Lung (tissue), 12 donors: Measurements from ENCODE around the gene RNGTT. TPM values are rescaled to one million over a fixed set of nuclear protein-coding genes. Genes with fewer than 3 reads are reported as not detected.

ENCODE experiments used
- ATAC-seq: fragments of 200-7000 bp; cut with Tn5 transposase; one replicate; pipeline ENCODE4 v1.9.1; 2020; ENCODE audit warnings: moderate number of reproducible peaks; ENCODE audit not compliant: insufficient read depth, low FRiP score
- DNase-seq, 3 donors: peaks; one replicate each; pipeline ENCODE4 v3.0.0-alpha.2; 2013 to 2017
- H3K27ac ChIP-seq, 2 donors: one replicate each; pipeline ENCODE4 v1.5.1; 2013; ENCODE audit warnings: mild to moderate bottlenecking in 2 of 2, moderate library complexity in 2 of 2, control low read depth in 1 of 2, inconsistent platforms in 1 of 2, low read depth in 1 of 2, low read length in 1 of 2
- H3K27me3 ChIP-seq, 3 donors: one replicate each; pipeline ENCODE4 v1.5.1; 2013; ENCODE audit warnings: low read length in 2 of 3; ENCODE audit not compliant: control insufficient read depth in 3 of 3, insufficient read depth in 3 of 3
- H3K36me3 ChIP-seq, 4 donors: one replicate each; pipeline ENCODE4 v1.5.1; 2013; ENCODE audit warnings: low read length in 4 of 4, mild to moderate bottlenecking in 1 of 4, moderate library complexity in 1 of 4; ENCODE audit not compliant: control insufficient read depth in 4 of 4, insufficient read depth in 4 of 4
- H3K4me1 ChIP-seq, 5 donors: one replicate each; pipeline ENCODE4 v1.5.1; 2013; ENCODE audit warnings: low read length in 5 of 5, mild to moderate bottlenecking in 2 of 5, moderate library complexity in 1 of 5; ENCODE audit not compliant: control insufficient read depth in 5 of 5, insufficient read depth in 5 of 5
- H3K4me3 ChIP-seq: one replicate; pipeline ENCODE4 v1.5.1; 2013; ENCODE audit warnings: mild to moderate bottlenecking, control low read depth, moderate library complexity
- H3K9ac ChIP-seq, 2 donors: one replicate each; pipeline ENCODE4 v1.5.1; 2013; ENCODE audit warnings: low read length in 2 of 2, control low read depth in 1 of 2; ENCODE audit not compliant: insufficient read depth in 1 of 2
- H3K9me3 ChIP-seq, 4 donors: one replicate each; pipeline ENCODE4 v1.5.1; 2013; ENCODE audit warnings: low read length in 3 of 4, mild to moderate bottlenecking in 1 of 4, moderate library complexity in 1 of 4; ENCODE audit not compliant: control insufficient read depth in 4 of 4, insufficient read depth in 3 of 4
- CTCF ChIP-seq: IDR thresholded peaks from 2 replicates; pipeline ENCODE4 v1.5.1; 2012; ENCODE audit warnings: mild to moderate bottlenecking; ENCODE audit errors: control extremely low read depth, extremely low read depth
- WGBS, 2 donors: extraction: QIAGEN DNeasy Blood & Tissue Kit; methylation state at CpG; one replicate each; pipeline ENCODE4 v1.1.7; 2013; 5-methylcytosine and 5-hydroxymethylcytosine counted together
- polyA plus RNA-seq, 2 donors: library from polyadenylated mRNA; stranded (reverse); fragments of 200-250 nt; gene quantifications; one replicate each; pipeline ENCODE4 v1.2.1, GENCODE V29; 2013
- total RNA-seq, 2 donors: library from RNA; depleted of rRNA in 1 of 2; stranded (reverse); fragments of >200 nt in 1 of 2; gene quantifications; one replicate each; pipeline ENCODE4 v1.2.1, GENCODE V29; 2014 to 2021
- donor health status: control.
- donor health status: control.
- donor health status: Bipolar disorder and iron deficiency.
- donor health status: healthy.
- donor health status: DM: yes; HTN: yes; CAD: no.

The RNGTT gene
- total and polyA plus RNA-seq, 4 donors: 3.0 to 25.0 (median 9.2) TPM

GRCh38 chr6:88623531-88623930 lies 339.9 kb downstream of the RNGTT start:
- H3K4me3 ChIP-seq: no peak overlapping the region
- no peak overlapping the region for H3K9ac ChIP-seq
- DNase-seq (no peak), ATAC-seq (no peak)
- H3K9me3 ChIP-seq: no peaks in the 10 kb centered on the region
- TF ChIP-seq CTCF: no peak
- WGBS, 2 donors: 93 to 95% methylated on average over 2 of the region's 2 CpGs
- H3K4me1 ChIP-seq: no peaks in the 10 kb centered on the region
- no peaks in the 10 kb centered on the region for H3K36me3 ChIP-seq
- H3K27ac ChIP-seq: no peak overlapping the region
- no peaks in the 10 kb centered on the region for H3K27me3 ChIP-seq

GRCh38 chr6:88619951-88620350 lies 343.5 kb downstream of the RNGTT start:
- ATAC-seq (no peak), DNase-seq (no peak)
- H3K9ac ChIP-seq: no peak overlapping the region
- no peak overlapping the region for H3K27ac ChIP-seq
- H3K9me3 ChIP-seq: no peaks in the 10 kb centered on the region
- no peaks in the 10 kb centered on the region for H3K36me3 ChIP-seq
- 79 to 91% methylated on average over 7 of the region's 7 CpGs for WGBS, 2 donors
- H3K4me1 ChIP-seq: no peaks in the 10 kb centered on the region
- H3K4me3 ChIP-seq: no peak overlapping the region
- no peaks in the 10 kb centered on the region for H3K27me3 ChIP-seq
- no peak for TF ChIP-seq CTCF

GRCh38 chr6:88616380-88616779 lies 347.0 kb downstream of the RNGTT start:
- DNase-seq (no peak), ATAC-seq (no peak)
- peaks cover 0 to 6% (median 4%) of the 10 kb centered on the region in 4 donors for H3K36me3 ChIP-seq
- WGBS, 2 donors: 76 to 80% methylated on average over 1 of the region's 1 CpG
- no peaks in the 10 kb centered on the region for H3K27me3 ChIP-seq
- H3K4me3 ChIP-seq: no peak overlapping the region
- no peaks in the 10 kb centered on the region for H3K9me3 ChIP-seq
- no peak overlapping the region for H3K9ac ChIP-seq
- H3K4me1 ChIP-seq: no peaks in the 10 kb centered on the region
- TF ChIP-seq CTCF: no peak
- H3K27ac ChIP-seq: no peak overlapping the region

GRCh38 chr6:88614316-88614877 lies 349.0 kb downstream of the RNGTT start:
- Histone ChIP-seq H3K4me3 (no peak overlapping the region), H3K9ac (no peak overlapping the region), H3K27ac (no peak overlapping the region), H3K4me1 (no peaks in the 10 kb centered on the region), H3K36me3 (peaks cover 0 to 8% (median 4%) of the 10 kb centered on the region in 4 donors), H3K27me3 (no peaks in the 10 kb centered on the region), H3K9me3 (no peaks in the 10 kb centered on the region)
- 99% methylated on average over 3 of the region's 3 CpGs for WGBS, 2 donors
- no peak for TF ChIP-seq CTCF
- DNase-seq (no peak), ATAC-seq (no peak)
